GM12878 (cell line): Measurements from ENCODE around the gene RPL10. TPM values are rescaled to one million over a fixed set of nuclear protein-coding genes. Genes with fewer than 3 reads are reported as not detected.

ENCODE experiments used
- RBBP5 ChIP-seq: fragments of 200-600 bp; sonication (generic); conservative IDR thresholded peaks from 2 replicates; pipeline ENCODE4 v1.6.1; 2016
- RELA ChIP-seq: fragments of 450-650 bp; IDR thresholded peaks from 2 replicates; pipeline ENCODE4 v1.8.0; 2014; ENCODE audit warnings: borderline replicate concordance; ENCODE audit not compliant: partially characterized antibody
- SMAD1 ChIP-seq: fragments of 450-650 bp; IDR thresholded peaks from 2 replicates; pipeline ENCODE4 v1.6.1; 2018; ENCODE audit warnings: mild to moderate bottlenecking, low read depth; ENCODE audit not compliant: partially characterized antibody
- SREBF2 ChIP-seq: IDR thresholded peaks from 2 replicates; pipeline ENCODE4 v1.6.1; 2012; ENCODE audit warnings: mild to moderate bottlenecking, low read length
- polyA plus RNA-seq, 11 experiments: library from polyadenylated mRNA; depleted of rRNA in 4 of 11; unstranded in 6 of 11; stranded (reverse) in 5 of 11; fragments of >200 nt; fragmentation: Nextera tagmentation in 4 of 11; fragmentation: Illumina TruSeq in 1 of 11; extraction: Ambion mirVana in 4 of 11; extraction: Trizol in 1 of 11; gene quantifications; 1 replicate in 1 of 11; 2 replicates in 10 of 11; pipeline versions ENCODE4 v1.2.1 to v1.2.3, GENCODE V29; 2011 to 2016; ENCODE audit warnings: inconsistent platforms in 2 of 11, missing spikeins in 2 of 11, low read depth in 1 of 11
- total RNA-seq, 4 experiments: library from RNA; depleted of rRNA in 3 of 4; stranded (reverse); fragments of >200 nt in 3 of 4; fragmentation: Illumina TruSeq in 1 of 4; extraction: Trizol in 1 of 4; gene quantifications; 2 replicates each; pipeline versions ENCODE4 v1.2.1 to v1.2.3, GENCODE V29; 2013 to 2021
- TF ChIP-seq, protein P1 (sequence below): fragments of 450-650 bp; IDR thresholded peaks from 2 replicates; pipeline ENCODE4 v1.6.1; 2017; ENCODE audit warnings: mild to moderate bottlenecking, moderate library complexity
- TF ChIP-seq, protein P2 (sequence below): IDR thresholded peaks from 2 replicates; pipeline ENCODE4 v1.6.1; 2012; ENCODE audit warnings: low read depth, low read length, improper control_type of control experiment

RPL10 gene
- total and polyA plus RNA-seq, 10 of the 15 experiments (the other 5 are each of a cell fraction or from before 2014, with no cell fraction given), result 1,938 to 7,222 (median 4,494) TPM

DNA sequence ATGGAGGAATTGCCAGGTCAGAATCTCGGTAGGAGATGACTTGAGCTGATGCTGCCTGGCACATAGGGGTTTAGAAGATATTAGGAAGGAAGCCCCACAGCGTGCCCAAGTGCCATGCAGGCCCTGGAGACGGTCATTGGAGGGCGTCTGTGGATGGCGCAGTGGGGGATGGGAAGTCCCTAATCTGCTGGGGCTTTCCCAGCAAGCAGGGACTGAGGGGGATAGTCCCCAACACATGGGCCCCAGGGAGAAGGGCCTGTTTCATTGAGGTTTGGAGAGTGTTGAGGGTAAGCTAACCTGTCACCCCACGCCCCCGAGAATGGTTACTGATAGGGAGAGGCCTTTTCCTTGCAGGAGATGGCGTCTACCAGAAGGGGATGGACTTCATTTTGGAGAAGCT is 21.0 kb downstream of the RPL10 start (continued):
- TF ChIP-seq, protein P1, sequence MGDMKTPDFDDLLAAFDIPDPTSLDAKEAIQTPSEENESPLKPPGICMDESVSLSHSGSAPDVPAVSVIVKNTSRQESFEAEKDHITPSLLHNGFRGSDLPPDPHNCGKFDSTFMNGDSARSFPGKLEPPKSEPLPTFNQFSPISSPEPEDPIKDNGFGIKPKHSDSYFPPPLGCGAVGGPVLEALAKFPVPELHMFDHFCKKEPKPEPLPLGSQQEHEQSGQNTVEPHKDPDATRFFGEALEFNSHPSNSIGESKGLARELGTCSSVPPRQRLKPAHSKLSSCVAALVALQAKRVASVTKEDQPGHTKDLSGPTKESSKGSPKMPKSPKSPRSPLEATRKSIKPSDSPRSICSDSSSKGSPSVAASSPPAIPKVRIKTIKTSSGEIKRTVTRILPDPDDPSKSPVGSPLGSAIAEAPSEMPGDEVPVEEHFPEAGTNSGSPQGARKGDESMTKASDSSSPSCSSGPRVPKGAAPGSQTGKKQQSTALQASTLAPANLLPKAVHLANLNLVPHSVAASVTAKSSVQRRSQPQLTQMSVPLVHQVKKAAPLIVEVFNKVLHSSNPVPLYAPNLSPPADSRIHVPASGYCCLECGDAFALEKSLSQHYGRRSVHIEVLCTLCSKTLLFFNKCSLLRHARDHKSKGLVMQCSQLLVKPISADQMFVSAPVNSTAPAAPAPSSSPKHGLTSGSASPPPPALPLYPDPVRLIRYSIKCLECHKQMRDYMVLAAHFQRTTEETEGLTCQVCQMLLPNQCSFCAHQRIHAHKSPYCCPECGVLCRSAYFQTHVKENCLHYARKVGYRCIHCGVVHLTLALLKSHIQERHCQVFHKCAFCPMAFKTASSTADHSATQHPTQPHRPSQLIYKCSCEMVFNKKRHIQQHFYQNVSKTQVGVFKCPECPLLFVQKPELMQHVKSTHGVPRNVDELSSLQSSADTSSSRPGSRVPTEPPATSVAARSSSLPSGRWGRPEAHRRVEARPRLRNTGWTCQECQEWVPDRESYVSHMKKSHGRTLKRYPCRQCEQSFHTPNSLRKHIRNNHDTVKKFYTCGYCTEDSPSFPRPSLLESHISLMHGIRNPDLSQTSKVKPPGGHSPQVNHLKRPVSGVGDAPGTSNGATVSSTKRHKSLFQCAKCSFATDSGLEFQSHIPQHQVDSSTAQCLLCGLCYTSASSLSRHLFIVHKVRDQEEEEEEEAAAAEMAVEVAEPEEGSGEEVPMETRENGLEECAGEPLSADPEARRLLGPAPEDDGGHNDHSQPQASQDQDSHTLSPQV, result no peak
- TF ChIP-seq, protein P2, sequence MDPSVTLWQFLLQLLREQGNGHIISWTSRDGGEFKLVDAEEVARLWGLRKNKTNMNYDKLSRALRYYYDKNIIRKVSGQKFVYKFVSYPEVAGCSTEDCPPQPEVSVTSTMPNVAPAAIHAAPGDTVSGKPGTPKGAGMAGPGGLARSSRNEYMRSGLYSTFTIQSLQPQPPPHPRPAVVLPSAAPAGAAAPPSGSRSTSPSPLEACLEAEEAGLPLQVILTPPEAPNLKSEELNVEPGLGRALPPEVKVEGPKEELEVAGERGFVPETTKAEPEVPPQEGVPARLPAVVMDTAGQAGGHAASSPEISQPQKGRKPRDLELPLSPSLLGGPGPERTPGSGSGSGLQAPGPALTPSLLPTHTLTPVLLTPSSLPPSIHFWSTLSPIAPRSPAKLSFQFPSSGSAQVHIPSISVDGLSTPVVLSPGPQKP, result no peak
- TF ChIP-seq SREBF2 (no peak), RBBP5 (no peak), RELA (peak; percentile 73), SMAD1 (no peak)
